ENCODE data around the gene KCNMA1. TPM values are rescaled to one million over a fixed set of nuclear protein-coding genes. Genes with fewer than 3 reads are reported as not detected.

Gene KCNMA1
- total RNA-seq, 4 donors from 2014 or later: 68.4 to 170 (median 119) TPM

DNA sequence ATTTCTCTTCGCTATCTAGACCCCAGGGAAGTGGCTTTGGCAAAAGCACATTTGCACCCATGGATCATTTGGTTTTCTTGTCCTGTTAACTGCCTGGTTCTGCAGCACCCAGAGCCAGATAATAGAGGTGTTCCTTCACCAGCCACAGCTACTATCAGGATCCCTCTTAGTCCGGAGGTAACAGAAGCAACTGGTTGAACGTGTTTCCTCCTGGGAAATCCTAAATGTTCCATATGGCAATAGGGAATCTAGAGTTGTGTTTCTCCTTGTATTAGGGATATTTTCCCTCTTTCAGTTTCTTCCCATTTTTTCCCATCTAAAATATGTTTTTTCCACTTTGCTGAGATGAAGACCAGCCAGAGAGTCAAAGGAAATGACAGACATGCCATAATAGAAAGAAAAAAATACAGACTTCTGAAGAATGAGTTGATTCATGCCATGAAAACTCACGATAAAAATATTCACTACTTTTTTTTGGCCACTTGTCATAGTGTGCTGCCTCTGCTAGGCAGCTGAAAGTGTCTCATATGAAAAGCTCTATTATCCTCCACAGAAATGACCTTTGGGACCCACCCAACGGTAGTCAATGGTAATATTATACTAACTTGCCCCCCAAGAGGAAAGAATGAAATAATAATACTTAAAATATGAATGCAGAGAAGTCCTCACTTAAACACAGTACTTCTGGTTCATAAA is 472.8 kb downstream of the KCNMA1 start:
- DNase-seq: no peak
- TF ChIP-seq, protein P1, sequence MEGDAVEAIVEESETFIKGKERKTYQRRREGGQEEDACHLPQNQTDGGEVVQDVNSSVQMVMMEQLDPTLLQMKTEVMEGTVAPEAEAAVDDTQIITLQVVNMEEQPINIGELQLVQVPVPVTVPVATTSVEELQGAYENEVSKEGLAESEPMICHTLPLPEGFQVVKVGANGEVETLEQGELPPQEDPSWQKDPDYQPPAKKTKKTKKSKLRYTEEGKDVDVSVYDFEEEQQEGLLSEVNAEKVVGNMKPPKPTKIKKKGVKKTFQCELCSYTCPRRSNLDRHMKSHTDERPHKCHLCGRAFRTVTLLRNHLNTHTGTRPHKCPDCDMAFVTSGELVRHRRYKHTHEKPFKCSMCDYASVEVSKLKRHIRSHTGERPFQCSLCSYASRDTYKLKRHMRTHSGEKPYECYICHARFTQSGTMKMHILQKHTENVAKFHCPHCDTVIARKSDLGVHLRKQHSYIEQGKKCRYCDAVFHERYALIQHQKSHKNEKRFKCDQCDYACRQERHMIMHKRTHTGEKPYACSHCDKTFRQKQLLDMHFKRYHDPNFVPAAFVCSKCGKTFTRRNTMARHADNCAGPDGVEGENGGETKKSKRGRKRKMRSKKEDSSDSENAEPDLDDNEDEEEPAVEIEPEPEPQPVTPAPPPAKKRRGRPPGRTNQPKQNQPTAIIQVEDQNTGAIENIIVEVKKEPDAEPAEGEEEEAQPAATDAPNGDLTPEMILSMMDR (IDR thresholded peaks at IDR 0.05): no peak
- TF ChIP-seq POLR2A (IDR thresholded peaks at IDR 0.05) (no peak), EP300 (IDR thresholded peaks at IDR 0.05; ENCODE audit: low read depth) (no peak), POLR2AphosphoS5 (IDR thresholded peaks at IDR 0.05) (no peak)
- Histone ChIP-seq H3K27ac (peak overlapping the region in 3 of 4 donors; percentile 42 to 73 (median 65)), H3K4me3 (no peak overlapping the region), H3K9me3 (no peaks in the 10 kb centered on the region), H3K4me1 (peaks cover 13 to 75% (median 38%) of the 10 kb centered on the region in 4 donors), H3K36me3 (no peaks in the 10 kb centered on the region), H3K27me3 (no peaks in the 10 kb centered on the region)
- in situ Hi-C loops (cut with MboI; ENCODE audit: low pct_ligation_motif_present in 1 of 4, low pct_unique_long_range_greater_than_20kb in 1 of 4, low sequenced_read_pairs in 3 of 4) (no loop called here), intact Hi-C loops (cut with DNase I; ENCODE audit: low total_unique reads) (loop anchor here (5.0 kb wide), 2 partner anchors 483 to 548 kb away; no protein-coding TSS in a partner anchor)
- WGBS, 2 donors (ENCODE audit: low coverage in 1 of 2): 41 to 55% methylated on average over 4 to 5 of the region's 5 CpGs

DNA sequence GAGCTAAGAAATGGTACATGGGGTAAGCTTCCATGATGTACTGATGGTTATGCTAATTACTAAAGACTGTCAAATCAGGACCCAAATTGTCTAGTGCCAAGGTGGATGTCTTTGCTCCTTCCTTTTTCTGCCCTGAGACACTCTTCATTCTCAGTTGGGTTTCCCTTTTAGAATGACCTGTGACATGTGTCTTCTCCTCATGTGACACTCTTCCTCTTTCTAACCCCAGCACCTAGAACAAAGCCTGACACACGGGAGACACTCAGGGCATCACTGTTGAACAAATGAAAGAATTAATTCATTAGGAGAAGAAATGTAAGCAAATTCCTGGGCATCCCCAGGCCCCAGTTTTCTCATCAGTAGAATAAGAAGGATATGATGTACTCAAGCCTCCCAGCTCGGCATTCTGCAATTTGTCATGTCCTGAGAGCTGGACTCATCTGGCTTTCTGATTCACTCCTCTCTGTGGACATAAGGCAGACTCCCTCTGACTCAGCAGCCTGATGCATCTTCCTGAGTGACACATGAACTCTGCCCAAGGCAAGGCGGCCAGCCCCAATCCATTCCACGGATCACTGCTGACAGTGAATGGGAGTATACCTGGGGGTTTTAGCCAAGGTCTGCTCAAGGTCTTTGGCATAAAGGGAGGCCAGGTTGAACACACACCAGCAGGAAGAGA is 473.8 kb downstream of the KCNMA1 start:
- H3K4me1 ChIP-seq: peaks cover 21 to 81% (median 45%) of the 10 kb centered on the region in 4 donors
- in situ Hi-C loops (cut with MboI; ENCODE audit: low pct_ligation_motif_present in 1 of 4, low pct_unique_long_range_greater_than_20kb in 1 of 4, low sequenced_read_pairs in 3 of 4): no loop called here
- no peak for TF ChIP-seq POLR2A (IDR thresholded peaks at IDR 0.05)
- TF ChIP-seq POLR2AphosphoS5 (IDR thresholded peaks at IDR 0.05): peak; percentile 90 to 94 (median 91)
- no peaks in the 10 kb centered on the region for H3K9me3 ChIP-seq
- intact Hi-C loops (cut with DNase I; ENCODE audit: low total_unique reads): no loop called here
- H3K27ac ChIP-seq: peak overlapping the region in 3 of 4 donors; percentile 42 to 73 (median 65)
- H3K36me3 ChIP-seq: no peaks in the 10 kb centered on the region
- no peaks in the 10 kb centered on the region for H3K27me3 ChIP-seq
- DNase-seq: peak; percentile 60
- WGBS, 2 donors (ENCODE audit: low coverage in 1 of 2): 56 to 60% methylated on average over 1 to 4 of the region's 4 CpGs
- H3K4me3 ChIP-seq: no peak overlapping the region

DNA sequence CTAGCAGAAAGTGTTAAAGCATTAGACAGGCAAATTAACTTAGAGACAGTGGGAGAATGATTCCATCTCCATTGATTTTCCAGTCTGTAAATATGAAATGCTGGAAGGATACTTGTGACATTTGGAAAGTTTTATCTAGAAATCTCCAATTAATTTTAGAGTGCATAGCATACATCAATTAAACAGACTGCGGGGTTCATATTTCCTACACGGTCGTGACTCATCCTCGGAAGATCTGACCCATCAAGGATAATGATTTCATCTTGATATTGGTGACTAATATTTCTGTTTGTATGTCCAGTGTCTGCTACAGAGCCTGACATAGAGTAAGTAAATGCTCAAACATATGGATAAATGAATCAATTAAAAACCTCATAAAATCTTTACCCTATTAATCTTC is 474.9 kb downstream of the KCNMA1 start:
- 88 to 93% methylated on average over 4 of the region's 4 CpGs for WGBS, 2 donors (ENCODE audit: low coverage in 1 of 2)
- H3K4me3 ChIP-seq: no peak overlapping the region
- no peaks in the 10 kb centered on the region for H3K36me3 ChIP-seq
- H3K9me3 ChIP-seq: no peaks in the 10 kb centered on the region
- TF ChIP-seq POLR2AphosphoS5 (IDR thresholded peaks at IDR 0.05) (no peak), EP300 (IDR thresholded peaks at IDR 0.05; ENCODE audit: low read depth) (no peak), POLR2A (IDR thresholded peaks at IDR 0.05) (no peak)
- TF ChIP-seq, protein P1 (IDR thresholded peaks at IDR 0.05): no peak
- no peaks in the 10 kb centered on the region for H3K27me3 ChIP-seq
- no peak for DNase-seq
- intact Hi-C loops (cut with DNase I; ENCODE audit: low total_unique reads): no loop called here
- peak overlapping the region in 2 of 4 donors; percentile 2 to 25 for H3K27ac ChIP-seq
- H3K4me1 ChIP-seq: peaks cover 30 to 84% (median 50%) of the 10 kb centered on the region in 4 donors
- in situ Hi-C loops (cut with MboI; ENCODE audit: low pct_ligation_motif_present in 1 of 4, low pct_unique_long_range_greater_than_20kb in 1 of 4, low sequenced_read_pairs in 3 of 4): no loop called here

DNA sequence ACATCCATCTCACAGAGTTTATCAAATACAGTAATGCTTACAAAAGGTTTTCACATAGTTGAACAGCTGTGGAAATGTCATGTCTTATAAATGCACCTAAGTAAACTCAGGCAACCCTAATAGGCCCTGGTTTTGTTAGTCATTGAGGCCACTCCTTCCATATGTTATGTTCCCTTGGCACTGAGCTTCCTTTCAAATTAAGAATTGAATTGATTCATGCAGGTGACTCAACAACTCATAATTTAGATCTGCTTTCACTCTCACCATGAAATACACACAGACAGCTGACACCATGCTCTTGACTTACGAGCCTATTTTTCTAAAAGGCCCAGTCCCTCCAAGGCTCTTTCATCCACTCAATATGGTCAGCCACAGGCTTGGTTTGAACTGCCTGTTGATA is 476.9 kb downstream of the KCNMA1 start:
- H3K9me3 ChIP-seq: no peaks in the 10 kb centered on the region
- WGBS, 2 donors (ENCODE audit: low coverage in 1 of 2): 40 to 50% methylated on average over 1 of the region's 1 CpG
- in situ Hi-C loops (cut with MboI; ENCODE audit: low pct_ligation_motif_present in 1 of 4, low pct_unique_long_range_greater_than_20kb in 1 of 4, low sequenced_read_pairs in 3 of 4): no loop called here
- no peaks in the 10 kb centered on the region for H3K36me3 ChIP-seq
- no peaks in the 10 kb centered on the region for H3K27me3 ChIP-seq
- TF ChIP-seq POLR2A (IDR thresholded peaks at IDR 0.05) (no peak), POLR2AphosphoS5 (IDR thresholded peaks at IDR 0.05) (peak in 1 of 3 donors; percentile 70)
- no peak overlapping the region for H3K4me3 ChIP-seq
- peaks cover 38 to 91% (median 65%) of the 10 kb centered on the region in 4 donors for H3K4me1 ChIP-seq
- intact Hi-C loops (cut with DNase I; ENCODE audit: low total_unique reads): no loop called here
- DNase-seq: no peak
- H3K27ac ChIP-seq: peak overlapping the region; percentile 71 to 83 (median 78)

DNA sequence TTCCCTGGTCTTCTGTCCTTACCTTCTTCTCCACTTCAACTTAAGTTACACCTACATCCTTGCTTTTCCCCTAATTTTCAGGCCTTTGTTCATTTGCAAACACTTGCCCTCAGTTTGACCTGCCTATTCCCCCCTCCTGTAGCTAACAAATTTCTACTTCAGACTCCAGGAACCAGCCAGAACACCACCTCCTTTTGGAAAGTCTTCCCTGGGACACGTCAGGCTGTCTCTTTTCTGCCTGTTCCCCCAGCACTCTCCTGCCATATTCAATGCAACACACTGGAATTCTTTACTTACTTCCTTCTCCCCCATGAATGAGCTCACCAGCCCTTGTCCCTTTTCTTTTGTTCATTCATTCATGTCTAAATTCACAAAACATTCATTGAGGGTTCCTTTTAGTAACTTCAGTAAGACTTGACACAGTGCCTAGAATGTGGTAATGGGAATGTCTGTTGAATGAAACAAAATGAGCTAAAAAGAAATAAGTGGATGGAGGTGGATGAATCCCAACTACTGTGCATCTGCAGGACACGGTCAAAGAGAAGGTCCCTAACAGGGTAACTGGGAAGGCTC is 478.0 kb downstream of the KCNMA1 start:
- Histone ChIP-seq H3K4me1 (peaks cover 38 to 84% (median 69%) of the 10 kb centered on the region in 4 donors), H3K27me3 (no peaks in the 10 kb centered on the region), H3K4me3 (no peak overlapping the region), H3K9me3 (no peaks in the 10 kb centered on the region), H3K36me3 (no peaks in the 10 kb centered on the region), H3K27ac (peak overlapping the region; percentile 71 to 83 (median 78))
- no peak for TF ChIP-seq EP300 (IDR thresholded peaks at IDR 0.05; ENCODE audit: low read depth)
- TF ChIP-seq POLR2A (IDR thresholded peaks at IDR 0.05): no peak
- TF ChIP-seq, protein P1 (IDR thresholded peaks at IDR 0.05): no peak
- no peak for TF ChIP-seq POLR2AphosphoS5 (IDR thresholded peaks at IDR 0.05)
- in situ Hi-C loops (cut with MboI; ENCODE audit: low pct_ligation_motif_present in 1 of 4, low pct_unique_long_range_greater_than_20kb in 1 of 4, low sequenced_read_pairs in 3 of 4) (no loop called here), intact Hi-C loops (cut with DNase I; ENCODE audit: low total_unique reads) (no loop called here)
- 58 to 76% methylated on average over 2 of the region's 2 CpGs for WGBS, 2 donors (ENCODE audit: low coverage in 1 of 2)
- DNase-seq: no peak
